Measurements from ENCODE around the gene LDLR.

- TF ChIP-seq, protein P1, sequence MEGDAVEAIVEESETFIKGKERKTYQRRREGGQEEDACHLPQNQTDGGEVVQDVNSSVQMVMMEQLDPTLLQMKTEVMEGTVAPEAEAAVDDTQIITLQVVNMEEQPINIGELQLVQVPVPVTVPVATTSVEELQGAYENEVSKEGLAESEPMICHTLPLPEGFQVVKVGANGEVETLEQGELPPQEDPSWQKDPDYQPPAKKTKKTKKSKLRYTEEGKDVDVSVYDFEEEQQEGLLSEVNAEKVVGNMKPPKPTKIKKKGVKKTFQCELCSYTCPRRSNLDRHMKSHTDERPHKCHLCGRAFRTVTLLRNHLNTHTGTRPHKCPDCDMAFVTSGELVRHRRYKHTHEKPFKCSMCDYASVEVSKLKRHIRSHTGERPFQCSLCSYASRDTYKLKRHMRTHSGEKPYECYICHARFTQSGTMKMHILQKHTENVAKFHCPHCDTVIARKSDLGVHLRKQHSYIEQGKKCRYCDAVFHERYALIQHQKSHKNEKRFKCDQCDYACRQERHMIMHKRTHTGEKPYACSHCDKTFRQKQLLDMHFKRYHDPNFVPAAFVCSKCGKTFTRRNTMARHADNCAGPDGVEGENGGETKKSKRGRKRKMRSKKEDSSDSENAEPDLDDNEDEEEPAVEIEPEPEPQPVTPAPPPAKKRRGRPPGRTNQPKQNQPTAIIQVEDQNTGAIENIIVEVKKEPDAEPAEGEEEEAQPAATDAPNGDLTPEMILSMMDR (IDR thresholded peaks at IDR 0.05): peak in 1 of 6 experiments; percentile 3
- TF ChIP-seq POLR2A (IDR thresholded peaks at IDR 0.05) (peak in 1 of 4 donors; percentile 25), POLR2AphosphoS5 (IDR thresholded peaks at IDR 0.05) (peak; percentile 47 to 63), EP300 (IDR thresholded peaks at IDR 0.05) (peak in 1 of 4 donors; percentile 1)
Measured at GRCh38 chr19:11138601-11139300, 49.5 kb downstream of the LDLR start.

Data from upper lobe of left lung (tissue), 4 donors.